Memory B cell (primary cell): Measurements from ENCODE around the gene PHC3.

ENCODE experiments used
- ATAC-seq: fragments of 150-1000 bp; cut with Tn5 transposase; 2 replicates; pipeline ENCODE4 v1.10.0; 2021; ENCODE audit warnings: low read depth, mild to moderate bottlenecking, moderate library complexity
- DNase-seq, 2 donors: peaks; one replicate each; pipeline ENCODE4 v3.0.0; 2022; ENCODE audit warnings: low spot score in 2 of 2
- H3K27ac Mint-ChIP-seq: one replicate; pipeline ENCODE4 v1.8.0; 2022; ENCODE audit warnings: mild to moderate bottlenecking, moderate library complexity, mixed read lengths
- H3K27me3 Mint-ChIP-seq: one replicate; pipeline ENCODE4 v1.8.0; 2022; ENCODE audit warnings: mixed read lengths
- H3K36me3 Mint-ChIP-seq: one replicate; pipeline ENCODE4 v1.8.0; 2022; ENCODE audit warnings: mild to moderate bottlenecking, mixed read lengths
- H3K4me1 Mint-ChIP-seq: one replicate; pipeline ENCODE4 v1.8.0; 2022; ENCODE audit warnings: mixed read lengths
- H3K4me3 Mint-ChIP-seq: one replicate; pipeline ENCODE4 v1.8.0; 2022; ENCODE audit warnings: mild to moderate bottlenecking, moderate library complexity, mixed read lengths
- H3K9me3 Mint-ChIP-seq: one replicate; pipeline ENCODE4 v1.8.0; 2022; ENCODE audit warnings: mixed read lengths

Gene PHC3

GRCh38 chr3:170044795-170045244 is 136.7 kb downstream of the PHC3 start:
- peak; percentile 93 for ATAC-seq
- Mint-ChIP-seq H3K36me3 (peaks cover 6% of the 10 kb centered on the region), H3K27me3 (no peaks in the 10 kb centered on the region), H3K4me1 (peaks cover 31% of the 10 kb centered on the region), H3K9me3 (no peaks in the 10 kb centered on the region), H3K27ac (peak overlapping the region; percentile 87), H3K4me3 (peak overlapping the region; percentile 55)
- peak; percentile 33 to 63 for DNase-seq

GRCh38 chr3:170044271-170044670 is 137.3 kb downstream of the PHC3 start:
- DNase-seq (no peak), ATAC-seq (no peak)
- no peaks in the 10 kb centered on the region for H3K9me3 Mint-ChIP-seq
- peaks cover 7% of the 10 kb centered on the region for H3K36me3 Mint-ChIP-seq
- H3K27me3 Mint-ChIP-seq: no peaks in the 10 kb centered on the region
- H3K27ac Mint-ChIP-seq: peak overlapping the region; percentile 87
- H3K4me1 Mint-ChIP-seq: peaks cover 33% of the 10 kb centered on the region
- no peak overlapping the region for H3K4me3 Mint-ChIP-seq

GRCh38 chr3:170043506-170043905 is 138.0 kb downstream of the PHC3 start:
- Mint-ChIP-seq H3K4me1 (peaks cover 33% of the 10 kb centered on the region), H3K27me3 (no peaks in the 10 kb centered on the region)

GRCh38 chr3:170040418-170040817 is 141.1 kb downstream of the PHC3 start:
- H3K4me1 Mint-ChIP-seq: peaks cover 27% of the 10 kb centered on the region
- peak overlapping the region; percentile 83 for H3K27ac Mint-ChIP-seq
- no peak for ATAC-seq
- H3K27me3 Mint-ChIP-seq: no peaks in the 10 kb centered on the region
- no peak for DNase-seq
- peaks cover 7% of the 10 kb centered on the region for H3K36me3 Mint-ChIP-seq
- H3K4me3 Mint-ChIP-seq: peak overlapping the region; percentile 51
- H3K9me3 Mint-ChIP-seq: no peaks in the 10 kb centered on the region

More at GRCh38 chr3:170043506-170043905, 138.0 kb downstream of the PHC3 start:
- Mint-ChIP-seq H3K27ac (no peak overlapping the region), H3K4me3 (no peak overlapping the region), H3K36me3 (peaks cover 7% of the 10 kb centered on the region), H3K9me3 (no peaks in the 10 kb centered on the region)
- no peak for DNase-seq
- no peak for ATAC-seq

- DNase-seq (peak; percentile 30 to 53), ATAC-seq (peak; percentile 47)
- Mint-ChIP-seq H3K27ac (peak overlapping the region; percentile 83), H3K27me3 (no peaks in the 10 kb centered on the region), H3K4me1 (peaks cover 18% of the 10 kb centered on the region), H3K4me3 (peak overlapping the region; percentile 91), H3K9me3 (no peaks in the 10 kb centered on the region), H3K36me3 (peaks cover 7% of the 10 kb centered on the region)
Observed at GRCh38 chr3:170038434-170039110, 143.0 kb downstream of the PHC3 start.
